ENCODE measurements around the gene SLC1A2.

Gene SLC1A2

DNA sequence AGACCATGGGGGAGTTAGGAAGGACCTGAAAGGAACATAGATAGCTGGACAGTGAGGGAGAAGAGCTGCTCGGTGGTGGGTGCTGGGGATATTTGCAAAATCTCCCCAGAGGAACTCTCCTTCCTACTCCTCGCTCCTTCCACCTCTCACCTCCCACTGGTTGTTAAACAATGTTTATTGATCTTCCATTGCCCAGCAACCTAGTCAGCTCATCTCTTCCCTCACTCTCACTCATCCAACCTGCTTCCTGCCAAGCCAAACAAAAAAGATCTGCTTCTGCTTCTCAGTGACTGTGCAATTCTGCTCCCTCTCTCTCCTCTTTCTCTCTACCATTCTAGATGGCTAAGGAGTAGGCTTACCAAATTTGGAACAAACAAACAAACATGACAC is 115.0 kb downstream of the SLC1A2 start:
- H3K27ac ChIP-seq (ENCODE audit: low read length), result no peak overlapping the region
- H3K9me3 ChIP-seq (ENCODE audit: insufficient read depth, low read depth, low read length), result no peaks in the 10 kb centered on the region
- H3K36me3 ChIP-seq (ENCODE audit: insufficient read depth, low read depth, low read length), result no peaks in the 10 kb centered on the region
- H3K4me1 ChIP-seq (ENCODE audit: insufficient read depth, low read length), result no peaks in the 10 kb centered on the region
- H3K27me3 ChIP-seq (ENCODE audit: insufficient read depth, low read length), result no peaks in the 10 kb centered on the region
- no peak overlapping the region for H3K4me3 ChIP-seq (ENCODE audit: low read length)
- H3K9ac ChIP-seq (ENCODE audit: low read depth, low read length), result no peak overlapping the region

DNA sequence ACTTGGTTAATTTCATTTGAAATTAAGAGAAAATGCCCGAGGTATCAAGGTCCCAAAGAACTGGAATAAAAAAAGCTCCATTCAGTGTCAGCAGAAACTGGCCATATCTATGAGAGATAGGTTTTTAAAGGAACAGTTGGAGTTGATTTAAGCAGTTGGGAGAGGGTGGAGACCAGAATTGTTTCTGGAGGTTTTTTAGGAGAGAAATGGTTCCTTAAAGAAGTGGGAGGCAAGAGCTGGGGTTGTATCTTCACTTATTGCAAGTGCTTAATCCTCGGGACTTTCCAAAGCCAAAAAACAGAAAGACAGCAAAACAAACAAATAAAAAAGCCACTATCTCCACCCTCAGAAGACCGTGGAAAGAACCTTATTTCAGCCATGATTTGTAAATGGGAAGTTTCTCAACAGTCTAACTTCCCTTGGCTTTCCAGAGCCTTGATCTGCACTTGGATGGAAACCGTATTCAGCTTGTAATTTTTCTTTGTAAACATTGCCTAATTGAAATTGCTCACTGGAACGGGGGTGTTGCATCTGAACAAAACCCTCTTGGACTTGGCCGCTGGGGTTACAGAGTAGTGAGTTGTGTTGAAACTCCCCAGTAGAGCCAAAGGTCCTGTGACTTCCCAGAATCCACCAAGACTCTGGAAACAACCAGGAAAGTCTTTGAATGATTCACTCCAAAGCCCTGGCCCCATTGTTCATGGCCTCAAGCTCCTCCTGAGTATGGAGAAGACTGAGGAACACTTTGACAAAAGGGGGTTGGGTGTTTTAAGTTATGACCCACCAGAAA is 115.6 kb downstream of the SLC1A2 start:
- H3K9ac ChIP-seq (ENCODE audit: low read depth, low read length), result no peak overlapping the region
- H3K4me3 ChIP-seq (ENCODE audit: low read length), result no peak overlapping the region

DNA sequence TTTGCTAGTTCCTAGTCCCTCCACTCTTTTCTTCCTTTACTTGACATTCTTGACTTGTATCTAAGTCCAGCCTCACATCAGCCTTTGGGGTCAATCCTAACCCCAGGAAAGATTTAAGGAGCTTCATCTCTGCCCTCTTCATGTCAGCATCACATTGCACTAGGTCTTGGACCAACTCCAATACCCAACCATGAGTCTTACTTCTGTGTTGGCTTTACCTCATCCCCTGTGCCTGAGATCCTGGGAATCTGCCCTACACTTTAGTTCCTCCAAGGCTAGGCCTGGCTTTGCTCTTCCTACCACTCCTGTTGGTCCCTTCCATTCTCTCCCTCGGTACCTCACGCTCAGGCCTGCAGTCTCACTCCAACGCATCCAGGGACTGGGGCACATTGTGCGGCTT is 117.0 kb downstream of the SLC1A2 start:
- Histone ChIP-seq H3K4me1 (ENCODE audit: insufficient read depth, low read length) (no peaks in the 10 kb centered on the region), H3K27me3 (ENCODE audit: insufficient read depth, low read length) (no peaks in the 10 kb centered on the region), H3K9ac (ENCODE audit: low read depth, low read length) (no peak overlapping the region), H3K27ac (ENCODE audit: low read length) (no peak overlapping the region), H3K36me3 (ENCODE audit: insufficient read depth, low read depth, low read length) (no peaks in the 10 kb centered on the region), H3K9me3 (ENCODE audit: insufficient read depth, low read depth, low read length) (no peaks in the 10 kb centered on the region), H3K4me3 (ENCODE audit: low read length) (no peak overlapping the region)

More for the DNA sequence above, 115.6 kb downstream of the SLC1A2 start:
- Histone ChIP-seq H3K36me3 (ENCODE audit: insufficient read depth, low read depth, low read length) (no peaks in the 10 kb centered on the region), H3K27ac (ENCODE audit: low read length) (no peak overlapping the region), H3K9me3 (ENCODE audit: insufficient read depth, low read depth, low read length) (no peaks in the 10 kb centered on the region), H3K27me3 (ENCODE audit: insufficient read depth, low read length) (no peaks in the 10 kb centered on the region), H3K4me1 (ENCODE audit: insufficient read depth, low read length) (no peaks in the 10 kb centered on the region)

DNA sequence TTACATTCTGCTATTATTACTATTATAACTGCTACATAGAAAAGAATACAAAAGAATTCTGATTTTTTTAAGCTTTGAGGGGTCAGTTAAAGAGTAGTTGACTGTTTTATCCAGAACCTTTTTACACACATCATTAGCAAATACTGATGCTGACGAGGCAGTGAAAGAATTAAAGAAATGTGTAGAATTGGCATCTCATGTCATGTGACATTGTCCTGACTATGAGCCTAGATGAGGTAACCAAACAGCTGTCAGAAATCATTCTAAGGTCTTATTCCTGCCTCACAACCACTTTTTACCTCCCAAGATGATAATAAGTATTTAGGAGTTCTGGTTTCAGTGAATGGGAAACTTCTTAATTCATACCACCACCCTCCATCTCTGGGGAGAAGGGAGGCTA is 121.0 kb downstream of the SLC1A2 start:
- Histone ChIP-seq H3K4me1 (ENCODE audit: insufficient read depth, low read length) (no peaks in the 10 kb centered on the region), H3K9ac (ENCODE audit: low read depth, low read length) (no peak overlapping the region), H3K27me3 (ENCODE audit: insufficient read depth, low read length) (no peaks in the 10 kb centered on the region), H3K36me3 (ENCODE audit: insufficient read depth, low read depth, low read length) (no peaks in the 10 kb centered on the region), H3K4me3 (ENCODE audit: low read length) (no peak overlapping the region), H3K9me3 (ENCODE audit: insufficient read depth, low read depth, low read length) (no peaks in the 10 kb centered on the region), H3K27ac (ENCODE audit: low read length) (no peak overlapping the region)

DNA sequence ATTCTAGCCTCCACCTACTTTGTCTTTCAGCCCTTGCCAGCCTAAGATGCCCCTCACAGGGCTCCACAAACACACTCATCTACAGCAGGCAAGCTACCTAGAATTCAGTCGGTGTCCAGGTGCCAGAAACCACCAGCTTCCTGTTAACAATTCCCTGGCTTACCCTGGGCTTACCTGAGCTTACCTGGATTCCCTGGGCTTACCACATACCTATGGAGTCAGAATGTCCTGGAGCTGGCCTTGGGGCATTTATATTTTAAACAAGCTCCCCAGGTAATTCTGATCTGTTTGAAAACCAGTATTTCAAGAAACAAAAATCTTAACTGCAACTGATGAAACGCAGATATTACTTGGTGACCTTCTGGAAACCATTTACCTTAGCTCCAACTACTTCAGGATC is 123.6 kb downstream of the SLC1A2 start:
- no peak overlapping the region for H3K27ac ChIP-seq (ENCODE audit: low read length)
- H3K36me3 ChIP-seq (ENCODE audit: insufficient read depth, low read depth, low read length), result no peaks in the 10 kb centered on the region
- H3K27me3 ChIP-seq (ENCODE audit: insufficient read depth, low read length), result no peaks in the 10 kb centered on the region
- no peak overlapping the region for H3K4me3 ChIP-seq (ENCODE audit: low read length)
- no peaks in the 10 kb centered on the region for H3K9me3 ChIP-seq (ENCODE audit: insufficient read depth, low read depth, low read length)
- H3K9ac ChIP-seq (ENCODE audit: low read depth, low read length), result no peak overlapping the region
- H3K4me1 ChIP-seq (ENCODE audit: insufficient read depth, low read length), result no peaks in the 10 kb centered on the region

DNA sequence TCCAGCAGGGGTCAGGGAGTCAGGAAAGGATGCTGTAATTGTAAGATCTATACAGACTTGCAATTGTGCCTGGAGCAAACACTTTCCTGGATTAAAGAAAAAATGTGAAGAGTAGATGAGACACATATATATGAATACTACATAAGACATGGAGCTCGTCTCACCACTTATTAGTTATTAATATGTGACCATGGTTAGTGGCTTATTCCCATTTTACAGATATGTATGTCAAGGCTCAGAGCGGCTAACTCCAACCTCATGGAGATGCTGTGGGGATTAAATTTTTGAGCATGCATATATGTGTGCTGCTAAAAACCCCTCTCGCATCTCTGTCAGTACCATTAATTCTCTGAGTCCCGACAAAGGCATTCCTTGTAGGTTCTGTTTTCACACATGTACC is 125.7 kb downstream of the SLC1A2 start:
- Histone ChIP-seq H3K27me3 (ENCODE audit: insufficient read depth, low read length) (no peaks in the 10 kb centered on the region), H3K4me1 (ENCODE audit: insufficient read depth, low read length) (no peaks in the 10 kb centered on the region), H3K4me3 (ENCODE audit: low read length) (no peak overlapping the region), H3K9ac (ENCODE audit: low read depth, low read length) (no peak overlapping the region), H3K9me3 (ENCODE audit: insufficient read depth, low read depth, low read length) (no peaks in the 10 kb centered on the region), H3K27ac (ENCODE audit: low read length) (no peak overlapping the region), H3K36me3 (ENCODE audit: insufficient read depth, low read depth, low read length) (no peaks in the 10 kb centered on the region)

DNA sequence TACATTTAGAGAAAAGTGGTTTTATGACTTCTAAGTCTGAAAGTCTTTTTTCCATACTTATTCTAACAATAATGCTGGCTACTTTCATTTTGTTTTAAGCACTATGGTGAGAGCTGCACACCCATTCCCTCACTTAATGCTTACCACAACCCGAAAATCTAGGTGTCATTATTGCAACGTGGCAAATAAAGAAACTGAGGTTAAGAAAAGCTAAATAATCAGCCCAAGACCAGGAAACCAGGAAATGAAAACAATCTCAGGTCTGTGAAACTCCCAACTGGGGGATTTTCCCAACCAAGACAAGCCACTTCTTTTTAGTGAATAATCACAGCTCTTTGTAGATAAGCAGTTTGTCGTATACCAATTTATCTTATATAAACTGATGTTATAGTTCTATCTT is 126.3 kb downstream of the SLC1A2 start:
- no peaks in the 10 kb centered on the region for H3K9me3 ChIP-seq (ENCODE audit: insufficient read depth, low read depth, low read length)
- no peak overlapping the region for H3K4me3 ChIP-seq (ENCODE audit: low read length)
- H3K27me3 ChIP-seq (ENCODE audit: insufficient read depth, low read length), result no peaks in the 10 kb centered on the region
- H3K9ac ChIP-seq (ENCODE audit: low read depth, low read length), result no peak overlapping the region
- no peaks in the 10 kb centered on the region for H3K36me3 ChIP-seq (ENCODE audit: insufficient read depth, low read depth, low read length)
- H3K4me1 ChIP-seq (ENCODE audit: insufficient read depth, low read length), result no peaks in the 10 kb centered on the region
- H3K27ac ChIP-seq (ENCODE audit: low read length), result no peak overlapping the region

DNA sequence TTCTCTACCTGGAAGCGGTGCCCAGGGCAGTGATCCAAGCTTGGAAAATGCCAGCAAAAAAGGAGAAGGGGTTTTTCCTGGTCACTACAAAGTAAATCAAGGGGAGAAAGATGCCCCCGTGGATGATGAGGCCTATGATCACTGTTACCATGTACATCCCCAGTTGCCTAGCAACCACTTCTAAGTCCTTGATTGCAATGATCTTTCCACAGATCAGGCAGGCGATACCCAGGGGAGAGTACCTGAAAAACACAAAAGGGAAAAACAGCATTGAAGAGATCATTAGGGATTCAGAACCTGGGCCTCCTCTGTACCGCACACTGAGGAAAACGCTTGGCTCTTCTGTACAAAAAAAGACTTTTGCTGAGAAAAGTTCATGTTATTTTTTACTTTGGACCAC is 127.1 kb downstream of the SLC1A2 start:
- Histone ChIP-seq H3K4me1 (ENCODE audit: insufficient read depth, low read length) (no peaks in the 10 kb centered on the region), H3K27ac (ENCODE audit: low read length) (no peak overlapping the region), H3K4me3 (ENCODE audit: low read length) (no peak overlapping the region), H3K36me3 (ENCODE audit: insufficient read depth, low read depth, low read length) (no peaks in the 10 kb centered on the region), H3K9me3 (ENCODE audit: insufficient read depth, low read depth, low read length) (no peaks in the 10 kb centered on the region), H3K27me3 (ENCODE audit: insufficient read depth, low read length) (no peaks in the 10 kb centered on the region), H3K9ac (ENCODE audit: low read depth, low read length) (no peak overlapping the region)

DNA sequence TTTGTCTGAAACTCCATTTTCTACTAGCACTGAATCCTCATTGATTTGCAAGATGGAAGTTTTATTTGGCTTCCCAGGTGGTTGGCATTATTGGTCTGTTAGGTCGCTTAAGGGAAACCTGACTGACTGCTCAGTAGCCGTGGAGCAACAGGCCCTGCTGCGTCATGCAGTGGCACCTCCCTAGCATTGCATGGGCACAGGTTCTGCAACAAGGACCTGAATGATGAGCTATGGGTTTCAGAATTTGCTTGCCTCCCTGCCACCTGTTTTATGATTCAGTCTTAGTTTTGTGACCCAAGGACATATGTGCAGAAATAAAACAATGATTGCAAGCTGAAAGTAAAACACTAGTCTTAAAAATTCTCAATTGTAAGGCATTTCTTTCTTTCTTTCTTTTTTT is 128.5 kb downstream of the SLC1A2 start:
- H3K4me1 ChIP-seq (ENCODE audit: insufficient read depth, low read length), result no peaks in the 10 kb centered on the region
- H3K4me3 ChIP-seq (ENCODE audit: low read length), result no peak overlapping the region
- H3K27me3 ChIP-seq (ENCODE audit: insufficient read depth, low read length), result no peaks in the 10 kb centered on the region
- no peak overlapping the region for H3K9ac ChIP-seq (ENCODE audit: low read depth, low read length)
- H3K9me3 ChIP-seq (ENCODE audit: insufficient read depth, low read depth, low read length), result no peaks in the 10 kb centered on the region
- no peaks in the 10 kb centered on the region for H3K36me3 ChIP-seq (ENCODE audit: insufficient read depth, low read depth, low read length)
- no peak overlapping the region for H3K27ac ChIP-seq (ENCODE audit: low read length)

DNA sequence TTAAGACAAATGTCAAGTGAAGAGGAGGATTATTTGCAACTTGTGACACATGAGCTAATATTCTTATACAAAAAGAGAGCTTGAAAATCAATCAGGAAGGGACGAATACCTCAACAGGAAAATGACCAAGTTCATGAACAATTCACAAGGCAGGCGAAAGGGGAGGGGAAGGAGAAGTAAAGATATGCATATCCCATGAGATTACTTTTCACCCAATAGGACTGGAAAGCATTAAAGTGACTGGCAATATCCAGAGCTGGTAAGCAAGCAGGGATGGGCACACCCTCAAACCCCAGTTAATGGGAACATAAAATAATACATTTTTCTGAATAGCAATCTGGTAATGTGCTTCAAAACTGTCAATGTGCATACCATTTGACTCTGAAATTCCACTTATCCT is 129.5 kb downstream of the SLC1A2 start:
- no peaks in the 10 kb centered on the region for H3K9me3 ChIP-seq (ENCODE audit: insufficient read depth, low read depth, low read length)
- no peak overlapping the region for H3K27ac ChIP-seq (ENCODE audit: low read length)
- no peak overlapping the region for H3K4me3 ChIP-seq (ENCODE audit: low read length)
- no peaks in the 10 kb centered on the region for H3K4me1 ChIP-seq (ENCODE audit: insufficient read depth, low read length)
- H3K9ac ChIP-seq (ENCODE audit: low read depth, low read length), result no peak overlapping the region
- no peaks in the 10 kb centered on the region for H3K36me3 ChIP-seq (ENCODE audit: insufficient read depth, low read depth, low read length)
- no peaks in the 10 kb centered on the region for H3K27me3 ChIP-seq (ENCODE audit: insufficient read depth, low read length)

DNA sequence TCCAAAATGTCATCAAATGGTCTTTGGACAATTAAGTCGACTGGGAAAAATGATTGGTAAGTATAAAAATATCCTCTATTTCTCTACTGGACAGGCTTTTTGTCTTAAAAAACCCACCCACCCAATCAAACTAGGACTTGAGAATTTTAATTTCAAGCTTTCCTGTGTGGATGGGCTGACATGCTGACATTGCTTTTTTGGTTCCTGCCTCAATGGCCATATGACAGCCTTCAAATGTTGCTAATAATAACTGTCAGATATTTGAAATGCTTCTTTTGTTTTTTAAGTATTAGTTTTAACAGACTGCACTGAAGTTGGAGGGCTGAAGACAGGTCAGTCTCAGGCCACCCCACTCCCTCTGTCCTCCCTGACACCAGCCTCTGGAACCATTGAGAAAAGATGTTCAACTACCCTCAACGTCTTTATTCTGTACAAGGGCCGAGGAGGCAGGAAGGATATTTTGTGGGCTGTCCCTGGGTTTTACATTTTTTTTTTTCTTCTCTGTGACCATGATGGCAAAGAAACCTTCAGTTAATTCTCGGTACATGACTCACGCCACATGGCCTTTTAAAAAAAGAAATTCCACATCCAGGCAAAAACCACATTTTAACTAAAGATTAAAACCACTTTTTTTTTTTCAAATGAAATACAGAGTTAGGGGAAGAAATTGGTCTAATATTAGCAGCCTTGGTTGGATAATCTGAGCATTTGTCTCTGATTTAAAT is 130.4 kb downstream of the SLC1A2 start:
- Histone ChIP-seq H3K9ac (ENCODE audit: low read depth, low read length) (no peak overlapping the region), H3K9me3 (ENCODE audit: insufficient read depth, low read depth, low read length) (no peaks in the 10 kb centered on the region), H3K36me3 (ENCODE audit: insufficient read depth, low read depth, low read length) (no peaks in the 10 kb centered on the region), H3K4me3 (ENCODE audit: low read length) (no peak overlapping the region), H3K27ac (ENCODE audit: low read length) (no peak overlapping the region), H3K4me1 (ENCODE audit: insufficient read depth, low read length) (no peaks in the 10 kb centered on the region), H3K27me3 (ENCODE audit: insufficient read depth, low read length) (no peaks in the 10 kb centered on the region)

DNA sequence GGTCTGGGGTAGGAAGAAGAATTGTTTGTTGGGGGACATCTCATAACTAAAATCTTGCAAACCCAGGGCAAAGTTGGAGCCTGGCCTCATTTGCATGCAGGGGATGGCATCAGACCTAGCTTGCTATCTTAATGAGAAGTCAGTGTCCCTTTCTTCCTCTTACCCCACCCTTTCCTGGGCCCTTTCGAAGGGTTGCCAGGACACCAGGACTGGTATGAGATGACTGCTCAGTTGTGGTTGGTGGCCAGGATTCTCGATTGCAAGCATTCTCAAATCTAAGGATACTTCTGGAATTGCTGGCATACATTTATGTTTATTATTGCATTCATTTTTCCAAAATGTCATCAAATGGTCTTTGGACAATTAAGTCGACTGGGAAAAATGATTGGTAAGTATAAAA is 131.0 kb downstream of the SLC1A2 start:
- no peak overlapping the region for H3K9ac ChIP-seq (ENCODE audit: low read depth, low read length)
- no peaks in the 10 kb centered on the region for H3K4me1 ChIP-seq (ENCODE audit: insufficient read depth, low read length)
- H3K9me3 ChIP-seq (ENCODE audit: insufficient read depth, low read depth, low read length), result no peaks in the 10 kb centered on the region
- H3K36me3 ChIP-seq (ENCODE audit: insufficient read depth, low read depth, low read length), result no peaks in the 10 kb centered on the region
- no peak overlapping the region for H3K4me3 ChIP-seq (ENCODE audit: low read length)
- H3K27ac ChIP-seq (ENCODE audit: low read length), result no peak overlapping the region
- no peaks in the 10 kb centered on the region for H3K27me3 ChIP-seq (ENCODE audit: insufficient read depth, low read length)

Data from iPS-20b (cell line).